Aorta (tissue), 5 donors: ENCODE data around the gene ECEL1. TPM values are rescaled to one million over a fixed set of nuclear protein-coding genes. Genes with fewer than 3 reads are reported as not detected.

Source experiments
- ATAC-seq: fragments of 200-7000 bp; cut with Tn5 transposase; one replicate; pipeline ENCODE4 v1.9.1; 2022; ENCODE audit warnings: moderate library complexity; ENCODE audit not compliant: low FRiP score
- DNase-seq, 2 donors: peaks; one replicate each; pipeline ENCODE4 v3.0.0-alpha.2; 2020
- H3K27ac ChIP-seq, 2 donors: one replicate each; pipeline ENCODE4 v1.5.1; 2013; ENCODE audit warnings: low read length in 2 of 2, mild to moderate bottlenecking in 2 of 2, moderate library complexity in 2 of 2, control low read depth in 1 of 2, inconsistent platforms in 1 of 2, low read depth in 1 of 2
- H3K27me3 ChIP-seq, 2 donors: one replicate each; pipeline ENCODE4 v1.6.1; 2013; ENCODE audit warnings: control low read depth in 1 of 2, low read length in 1 of 2, mild to moderate bottlenecking in 1 of 2, moderate library complexity in 1 of 2; ENCODE audit not compliant: insufficient read depth in 2 of 2, control insufficient read depth in 1 of 2
- H3K36me3 ChIP-seq, 2 donors: one replicate each; pipeline ENCODE4 v1.6.1; 2013; ENCODE audit warnings: control low read depth in 1 of 2, low read length in 1 of 2, mild to moderate bottlenecking in 1 of 2; ENCODE audit not compliant: insufficient read depth in 2 of 2, control insufficient read depth in 1 of 2
- H3K4me1 ChIP-seq, 2 donors: one replicate each; pipeline ENCODE4 v1.6.1; 2013; ENCODE audit warnings: low read length in 2 of 2, control low read depth in 1 of 2, mild to moderate bottlenecking in 1 of 2, moderate library complexity in 1 of 2; ENCODE audit not compliant: insufficient read depth in 2 of 2, control insufficient read depth in 1 of 2
- H3K4me3 ChIP-seq, 2 donors: one replicate each; pipeline ENCODE4 v1.5.1; 2013; ENCODE audit warnings: low read length in 2 of 2, control low read depth in 1 of 2, mild to moderate bottlenecking in 1 of 2
- H3K9me3 ChIP-seq: one replicate; pipeline ENCODE4 v1.6.1; 2013; ENCODE audit warnings: mild to moderate bottlenecking, low read length; ENCODE audit not compliant: control insufficient read depth
- WGBS, 2 donors: extraction: QIAGEN DNeasy Blood & Tissue Kit; methylation state at CpG; one replicate each; pipeline ENCODE4 v1.1.7; 2013; 5-methylcytosine and 5-hydroxymethylcytosine counted together
- intact Hi-C, 2 donors: fragments of 100-400 bp; cut with DNase I; formaldehyde crosslinking; loops; one replicate each; pipeline versions ENCODE4 v1.14.2 to v1.15.0; 2022
- polyA plus RNA-seq, 2 donors: library from polyadenylated mRNA; stranded (reverse); fragments of 200-250 nt; gene quantifications; one replicate each; pipeline ENCODE4 v1.2.3, GENCODE V29; 2013
- total RNA-seq, 2 donors: library from RNA; stranded (reverse); fragmentation: NEBNext Ultra II Directional; extraction: Animal tissue kit (Norgen Biotek cat#: 25700); gene quantifications; one replicate each; pipeline ENCODE4 v1.2.1, GENCODE V29; 2021
- donor health status: healthy with polysubstance abuse.
- donor health status: Bipolar disorder and iron deficiency.
- donor health status: DM: no; HTN: no; CAD: no.
- donor health status: DM: no; HTN: no; CAD: no.
- donor health status: DM: yes; HTN: yes; CAD: no.

Gene ECEL1
- total and polyA plus RNA-seq, 4 donors, result 2.1 to 7.2 TPM; not detected in 2

DNA sequence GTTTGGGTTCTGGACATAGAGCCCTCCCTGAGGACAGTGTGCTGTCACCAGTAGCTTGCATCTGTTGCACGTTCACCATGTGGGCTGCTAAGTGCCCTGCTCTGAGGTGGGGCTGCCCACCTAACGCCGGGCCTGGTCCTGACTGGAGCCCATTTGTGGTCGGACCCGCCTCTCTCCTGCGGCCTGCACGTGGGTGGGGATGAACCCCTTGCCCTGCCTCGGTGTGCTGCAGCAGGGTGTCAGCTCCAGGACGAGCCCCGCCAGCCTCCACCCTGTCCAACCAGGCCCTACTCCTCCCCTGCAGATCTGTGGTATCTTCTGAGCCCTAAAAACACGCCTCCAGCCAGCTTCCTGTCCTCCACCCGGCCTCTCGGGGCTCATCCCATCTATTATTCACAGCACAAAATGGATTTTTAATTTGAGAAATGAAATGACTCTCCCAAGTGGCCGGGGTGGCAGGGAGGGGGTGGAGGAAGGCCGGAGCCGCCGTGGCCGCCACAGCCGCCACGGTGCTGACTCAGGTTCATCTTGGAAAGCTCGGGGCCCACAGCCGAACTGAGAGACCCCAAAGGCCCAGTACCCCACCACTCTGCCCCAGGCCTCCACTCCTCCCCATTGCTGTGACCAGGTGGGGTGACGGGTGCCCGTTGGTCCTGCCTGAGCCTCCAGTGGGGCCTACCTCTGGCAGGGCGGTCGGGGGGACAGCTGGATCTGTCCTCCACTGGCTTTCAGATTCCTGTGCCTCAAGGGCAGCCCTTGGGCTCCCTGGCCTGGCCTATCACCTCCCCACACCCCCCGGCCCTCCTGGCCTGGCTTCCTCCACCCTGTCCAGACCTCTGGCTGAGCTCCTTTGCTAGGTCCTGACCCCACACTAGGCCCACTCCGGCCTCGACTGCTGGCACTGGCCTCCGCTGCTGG lies 2.8 kb upstream of the ECEL1 start:
- no peaks in the 10 kb centered on the region for H3K36me3 ChIP-seq
- no peaks in the 10 kb centered on the region for H3K4me1 ChIP-seq
- no peaks in the 10 kb centered on the region for H3K9me3 ChIP-seq
- DNase-seq, result peak; percentile 35 to 72
- H3K27ac ChIP-seq, result no peak overlapping the region
- 91 to 93% methylated on average over 30 of the region's 30 CpGs for WGBS, 2 donors
- ATAC-seq, result peak; percentile 12
- H3K4me3 ChIP-seq, result no peak overlapping the region
- H3K27me3 ChIP-seq, result no peaks in the 10 kb centered on the region
- intact Hi-C loops, result no loop called here

DNA sequence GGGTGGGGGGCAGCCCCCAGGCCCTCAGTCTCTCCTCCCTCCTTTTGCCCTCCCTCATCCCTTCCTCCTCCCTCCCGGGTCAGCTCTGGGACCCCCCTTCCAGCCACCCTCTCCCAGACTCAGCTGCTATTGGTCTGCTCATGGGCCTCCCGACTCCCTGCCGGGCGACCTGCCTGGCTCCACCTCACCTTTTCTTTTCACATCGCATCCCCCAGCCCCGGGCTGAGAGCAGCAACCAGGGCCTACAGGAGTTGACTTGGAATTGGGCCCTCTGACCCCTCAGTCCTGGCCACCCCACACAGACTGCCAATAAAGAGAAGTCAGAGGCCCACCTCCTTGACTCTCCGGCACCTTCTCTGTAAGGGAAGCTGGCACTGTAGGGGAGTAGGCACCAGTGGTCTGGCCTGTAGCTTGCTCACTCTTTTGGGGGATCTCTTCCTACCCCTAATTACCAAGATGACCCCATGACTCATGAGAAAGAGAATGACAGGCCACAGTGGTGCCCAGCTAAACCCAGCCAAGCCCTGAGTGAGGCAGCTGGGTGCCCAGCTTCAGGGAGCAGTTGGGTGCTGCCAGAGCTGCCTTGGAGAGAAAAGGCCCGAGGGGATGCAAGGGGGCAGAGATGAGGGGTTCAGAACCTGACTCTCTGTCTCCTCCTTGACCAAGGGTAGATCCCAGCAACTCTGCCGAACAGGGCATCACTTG lies 2.0 kb upstream of the ECEL1 start:
- Histone ChIP-seq H3K9me3 (no peaks in the 10 kb centered on the region), H3K36me3 (no peaks in the 10 kb centered on the region), H3K4me1 (no peaks in the 10 kb centered on the region), H3K27ac (no peak overlapping the region), H3K27me3 (no peaks in the 10 kb centered on the region), H3K4me3 (no peak overlapping the region)
- peak; percentile 16 to 57 for DNase-seq
- ATAC-seq, result no peak
- intact Hi-C loops, result no loop called here
- WGBS, 2 donors, result 79 to 84% methylated on average over 9 of the region's 9 CpGs

DNA sequence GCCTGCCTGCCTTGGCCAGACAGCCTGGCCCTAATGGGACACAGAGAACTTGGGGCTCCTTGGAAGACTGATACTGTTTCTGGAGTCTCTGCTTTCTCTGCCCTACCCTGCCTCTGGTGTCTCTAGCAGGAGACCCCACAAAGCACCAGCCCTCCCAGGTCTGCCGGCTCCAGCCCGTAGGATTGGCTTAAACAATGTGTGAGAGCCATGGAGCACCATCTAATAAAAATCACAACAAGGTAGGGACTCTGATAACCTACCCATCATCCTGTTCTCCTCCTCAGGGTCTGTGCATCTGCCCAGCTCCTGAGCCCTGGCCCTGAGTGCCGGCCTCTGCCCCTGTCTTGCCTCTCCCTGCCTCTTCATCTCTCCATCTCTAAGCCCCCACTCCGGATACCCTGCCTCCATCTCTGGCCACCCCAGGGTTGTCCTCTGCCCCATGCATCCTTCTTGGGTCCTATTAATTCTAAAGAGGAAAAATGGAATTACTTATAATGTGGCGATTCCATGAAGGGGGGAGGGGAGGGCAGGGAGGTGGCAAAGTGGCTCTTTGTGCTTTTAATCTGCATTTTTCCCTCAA lies 1.2 kb upstream of the ECEL1 start:
- no peaks in the 10 kb centered on the region for H3K4me1 ChIP-seq
- DNase-seq, result peak; percentile 26 to 62
- intact Hi-C loops, result no loop called here
- no peak overlapping the region for H3K4me3 ChIP-seq
- H3K27me3 ChIP-seq, result no peaks in the 10 kb centered on the region
- ATAC-seq, result no peak
- H3K9me3 ChIP-seq, result no peaks in the 10 kb centered on the region
- WGBS, 2 donors, result 88 to 94% methylated on average over 5 of the region's 5 CpGs
- no peaks in the 10 kb centered on the region for H3K36me3 ChIP-seq
- no peak overlapping the region for H3K27ac ChIP-seq

DNA sequence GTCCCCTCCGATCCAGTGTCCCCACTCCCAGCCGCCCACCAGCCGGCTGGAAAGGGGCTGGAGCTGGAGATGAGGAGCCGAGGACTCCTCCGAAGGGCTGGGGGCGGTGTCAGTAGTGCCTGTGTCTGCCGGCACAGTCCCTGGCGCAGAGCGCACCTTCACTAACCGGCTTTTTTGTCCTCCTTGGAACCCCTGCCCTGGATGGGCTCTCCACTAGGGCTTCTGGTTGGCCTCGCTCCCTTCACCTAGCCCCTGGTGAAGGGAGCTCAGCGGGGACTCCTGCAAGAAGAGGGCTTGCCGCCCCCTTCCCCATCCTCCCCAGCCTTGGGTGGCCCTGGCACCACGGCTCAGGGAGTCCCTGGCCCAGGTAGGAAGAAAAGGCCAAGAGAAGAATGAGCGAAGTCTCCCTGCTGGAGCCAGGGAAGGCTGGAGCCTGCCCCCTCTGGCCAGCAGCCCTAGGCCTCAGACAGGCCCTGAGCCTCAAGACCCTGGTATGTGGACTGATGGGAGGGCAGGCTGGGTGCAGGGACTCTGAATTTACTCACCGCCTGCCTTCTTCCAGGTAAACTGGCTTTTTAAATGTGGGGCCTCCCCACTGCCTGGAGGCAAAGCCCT lies 570 bp upstream of the ECEL1 start:
- Histone ChIP-seq H3K4me3 (no peak overlapping the region), H3K36me3 (no peaks in the 10 kb centered on the region), H3K4me1 (no peaks in the 10 kb centered on the region), H3K27ac (no peak overlapping the region), H3K27me3 (no peaks in the 10 kb centered on the region), H3K9me3 (no peaks in the 10 kb centered on the region)
- DNase-seq (peak; percentile 29 to 72), ATAC-seq (no peak)
- intact Hi-C loops, result no loop called here
- 66 to 68% methylated on average over 16 of the region's 16 CpGs for WGBS, 2 donors

DNA sequence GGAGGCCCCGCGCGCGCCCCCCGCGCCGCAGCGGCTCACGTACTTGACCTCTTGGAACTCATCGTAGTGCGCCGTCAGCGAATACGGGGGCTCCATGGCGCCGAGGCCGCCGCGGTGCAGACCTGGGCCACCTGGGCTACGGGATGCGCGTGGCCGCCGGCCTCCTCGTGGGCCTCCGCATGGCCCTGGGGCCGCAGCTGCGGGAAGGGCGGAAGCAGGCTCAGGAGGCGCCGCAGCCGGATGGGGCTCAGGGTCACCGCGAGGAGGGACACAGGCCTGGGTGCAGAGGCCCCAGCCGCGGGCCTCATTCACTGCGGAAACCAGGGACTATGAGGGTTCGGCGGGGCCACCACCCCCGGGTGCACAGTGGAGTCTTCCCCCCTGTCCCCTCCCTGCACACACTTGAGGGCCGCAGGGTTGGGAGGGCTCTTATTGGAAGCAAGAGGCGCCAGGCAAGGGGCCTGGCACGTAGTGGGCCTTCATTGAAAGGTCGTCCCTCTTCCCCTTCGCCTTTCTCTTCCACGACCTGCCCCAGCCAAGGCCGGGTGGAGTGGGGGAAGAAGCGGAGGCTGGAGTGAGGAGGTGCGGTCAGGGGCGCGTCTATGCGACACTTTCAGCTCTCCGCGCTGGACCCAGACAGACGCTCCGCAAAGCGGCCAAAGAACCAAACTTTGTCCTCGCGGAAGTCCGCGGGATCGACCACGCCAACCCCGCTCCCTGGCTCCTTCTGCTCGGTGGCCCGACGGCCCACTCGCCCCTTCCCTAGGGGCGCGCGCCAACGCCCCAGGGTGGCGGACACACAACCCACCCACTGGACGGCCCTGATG lies 863 bp downstream of the ECEL1 start:
- H3K27ac ChIP-seq, result no peak overlapping the region
- no peaks in the 10 kb centered on the region for H3K4me1 ChIP-seq
- no peak for ATAC-seq
- H3K36me3 ChIP-seq, result no peaks in the 10 kb centered on the region
- H3K9me3 ChIP-seq, result no peaks in the 10 kb centered on the region
- intact Hi-C loops, result no loop called here
- H3K4me3 ChIP-seq, result no peak overlapping the region
- 3% methylated on average over 71 to 74 of the region's 74 CpGs for WGBS, 2 donors
- H3K27me3 ChIP-seq, result no peaks in the 10 kb centered on the region
- peak in 1 of 2 donors; percentile 54 for DNase-seq

DNA sequence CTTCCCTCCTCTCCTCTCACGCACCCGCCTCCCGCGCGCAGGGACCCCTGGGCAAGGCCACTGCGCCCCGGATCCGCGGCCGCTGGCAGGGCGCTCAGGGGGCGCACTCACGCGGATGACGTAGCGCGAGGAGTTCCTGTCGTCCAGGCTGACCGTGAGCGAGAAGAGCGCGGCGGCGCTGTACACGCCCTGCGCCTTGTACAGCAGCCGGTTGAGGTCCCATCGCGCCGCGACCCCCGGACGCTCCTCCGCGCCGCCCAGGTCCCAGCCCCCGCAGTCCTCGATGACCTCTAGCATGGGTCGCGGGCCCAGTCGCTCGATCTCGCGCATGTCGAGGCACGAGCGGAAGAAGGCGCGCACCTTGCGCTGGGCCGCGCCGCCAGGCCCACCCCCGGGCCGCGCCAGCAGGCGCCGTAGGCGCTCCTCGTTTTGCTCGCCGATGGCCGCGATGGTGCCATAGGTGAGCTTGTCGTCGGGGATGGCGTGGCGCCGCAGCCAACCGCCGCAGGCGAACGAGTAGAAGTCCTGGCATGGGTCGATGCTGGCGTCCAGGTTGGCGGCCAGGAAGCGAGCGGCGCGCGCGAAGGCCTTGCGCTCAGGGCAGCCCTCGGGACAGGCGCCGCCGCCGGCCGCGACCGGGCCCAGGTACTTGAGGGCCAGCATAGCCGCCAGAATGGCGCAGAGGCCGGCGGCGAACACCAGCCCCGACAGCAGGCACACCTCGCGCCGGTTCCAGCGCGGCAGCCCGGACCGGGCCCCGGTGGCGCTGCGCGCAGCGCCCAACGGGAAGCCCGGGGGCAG lies 1.7 kb downstream of the ECEL1 start:
- no peaks in the 10 kb centered on the region for H3K9me3 ChIP-seq
- no peaks in the 10 kb centered on the region for H3K36me3 ChIP-seq
- H3K4me1 ChIP-seq, result no peaks in the 10 kb centered on the region
- WGBS, 2 donors, result 2% methylated on average over 109 to 111 of the region's 111 CpGs
- H3K27me3 ChIP-seq, result no peaks in the 10 kb centered on the region
- DNase-seq, result peak in 1 of 2 donors; percentile 72
- H3K4me3 ChIP-seq, result no peak overlapping the region
- no peak overlapping the region for H3K27ac ChIP-seq
- intact Hi-C loops, result no loop called here
- no peak for ATAC-seq

DNA sequence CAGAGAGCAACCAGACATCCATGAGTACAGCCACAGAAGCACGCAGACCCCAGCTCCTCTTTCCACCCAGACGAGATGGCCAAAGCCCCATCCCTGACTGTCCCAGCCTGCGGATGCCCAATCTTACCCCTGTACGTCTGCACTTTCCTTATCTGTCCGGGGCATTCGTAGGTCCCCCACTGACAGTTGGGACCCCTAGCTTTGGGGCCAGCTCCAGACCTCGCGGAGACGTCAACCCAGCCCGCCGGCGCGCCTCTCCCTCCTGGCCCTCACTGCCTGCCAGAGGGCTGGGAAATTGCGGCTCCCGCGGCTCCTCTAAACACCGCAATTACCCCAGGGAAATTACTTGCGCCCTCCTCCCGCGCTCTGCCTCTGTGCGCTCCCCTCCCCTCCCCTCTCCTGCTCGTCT lies 2.3 kb downstream of the ECEL1 start:
- no peaks in the 10 kb centered on the region for H3K4me1 ChIP-seq
- 7 to 8% methylated on average over 19 to 22 of the region's 22 CpGs for WGBS, 2 donors
- intact Hi-C loops, result no loop called here
- no peak for DNase-seq
- ATAC-seq, result no peak
- no peaks in the 10 kb centered on the region for H3K9me3 ChIP-seq
- no peaks in the 10 kb centered on the region for H3K36me3 ChIP-seq
- no peak overlapping the region for H3K4me3 ChIP-seq
- H3K27ac ChIP-seq, result no peak overlapping the region
- no peaks in the 10 kb centered on the region for H3K27me3 ChIP-seq
